GM21723 (cell line): ENCODE results near the gene CCDC136.

Source experiments
- ATAC-seq: cut with Tn5 transposase; IDR thresholded peaks from one replicate; pipeline ENCODE4 v1.9.1; 2021; ENCODE audit warnings: mild to moderate bottlenecking, moderate library complexity; ENCODE audit not compliant: unreplicated experiment

The CCDC136 gene

DNA sequence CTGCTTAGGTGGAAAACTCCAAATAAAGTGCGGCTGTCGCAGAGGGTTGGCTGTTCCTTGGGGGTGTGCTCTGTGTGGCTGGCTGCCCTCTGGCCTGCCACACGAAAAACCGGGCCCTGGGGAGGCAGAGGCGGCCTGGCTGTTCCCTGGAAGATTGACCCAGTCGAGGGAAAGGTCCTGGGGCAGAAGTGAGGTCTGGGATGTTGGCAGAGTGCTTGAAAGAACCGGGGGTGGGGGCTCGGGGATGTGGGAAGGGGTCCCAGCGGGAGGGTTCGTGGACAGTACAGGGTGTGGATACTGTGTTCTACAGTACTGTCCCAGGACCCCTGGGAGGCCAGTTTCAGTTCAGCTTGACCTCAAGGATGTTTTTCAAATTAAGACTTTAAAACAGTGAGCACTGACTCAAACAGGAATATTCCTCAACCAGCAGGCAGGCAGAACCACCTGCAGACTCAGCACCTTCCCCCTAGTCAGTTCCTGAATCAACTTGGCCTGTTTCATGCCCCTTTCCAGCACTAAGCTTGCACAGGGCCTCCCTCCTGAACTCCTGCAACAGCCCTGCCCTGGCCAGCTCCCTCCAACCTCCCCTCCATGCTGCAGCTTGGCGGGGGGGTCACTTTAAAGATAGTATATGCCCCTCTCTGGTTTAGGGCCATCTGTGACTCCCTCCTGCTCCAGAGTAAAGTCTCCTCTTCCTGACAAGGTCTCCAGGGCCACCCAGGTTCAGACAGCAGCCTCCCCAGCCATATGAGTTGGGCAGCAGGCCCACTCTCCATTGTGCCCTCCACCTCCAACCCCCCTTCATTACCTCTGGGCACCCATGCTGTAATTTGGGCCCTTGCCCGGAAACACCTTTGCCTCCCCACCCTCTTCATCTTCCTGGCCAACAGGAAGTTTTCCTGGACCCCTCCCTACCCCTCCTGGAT is 67.7 kb downstream of the CCDC136 start:
- ATAC-seq = no peak

DNA sequence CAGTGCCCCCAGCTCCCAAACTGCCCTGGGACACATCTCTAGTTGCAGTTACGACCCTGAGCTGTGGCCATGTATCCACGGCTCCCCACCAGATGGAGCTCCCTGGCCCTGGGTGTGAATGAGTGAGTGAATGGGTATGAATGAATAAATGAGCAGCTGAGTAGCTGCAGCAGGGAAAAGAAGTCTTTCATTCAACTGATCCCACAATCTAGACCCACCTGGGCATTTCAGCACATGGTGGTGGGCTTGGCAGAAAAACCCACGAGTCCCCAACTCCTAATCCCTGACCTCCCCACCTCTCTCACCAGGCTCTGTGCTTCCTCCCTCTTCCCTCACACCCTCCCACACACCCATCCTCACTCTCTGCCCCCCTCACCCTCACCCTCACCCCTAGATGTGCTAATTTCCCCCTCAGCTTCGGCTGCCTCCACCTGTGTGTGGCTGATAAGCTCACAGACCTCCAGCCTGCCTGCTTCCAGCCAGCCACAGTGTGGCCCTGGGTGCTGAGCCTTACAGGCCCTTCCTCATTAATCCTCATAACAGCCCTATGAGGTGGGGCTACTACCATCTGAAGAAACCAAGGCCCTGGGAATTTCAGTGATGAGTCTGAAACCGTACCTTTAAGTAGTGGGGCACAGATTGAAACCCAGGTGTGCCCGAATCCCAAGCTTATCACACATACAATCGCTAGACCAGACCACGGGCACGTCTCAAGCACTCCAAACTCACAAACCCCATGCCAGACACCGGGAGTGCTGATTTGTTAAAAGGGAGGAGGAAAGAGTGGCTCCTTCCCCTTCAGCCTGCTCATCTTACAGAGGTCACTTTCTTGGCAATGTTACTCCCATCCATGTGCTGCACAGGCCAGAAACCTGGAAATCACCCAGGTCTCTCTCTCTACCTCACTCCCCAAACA is 68.6 kb downstream of the CCDC136 start:
- no peak for ATAC-seq

DNA sequence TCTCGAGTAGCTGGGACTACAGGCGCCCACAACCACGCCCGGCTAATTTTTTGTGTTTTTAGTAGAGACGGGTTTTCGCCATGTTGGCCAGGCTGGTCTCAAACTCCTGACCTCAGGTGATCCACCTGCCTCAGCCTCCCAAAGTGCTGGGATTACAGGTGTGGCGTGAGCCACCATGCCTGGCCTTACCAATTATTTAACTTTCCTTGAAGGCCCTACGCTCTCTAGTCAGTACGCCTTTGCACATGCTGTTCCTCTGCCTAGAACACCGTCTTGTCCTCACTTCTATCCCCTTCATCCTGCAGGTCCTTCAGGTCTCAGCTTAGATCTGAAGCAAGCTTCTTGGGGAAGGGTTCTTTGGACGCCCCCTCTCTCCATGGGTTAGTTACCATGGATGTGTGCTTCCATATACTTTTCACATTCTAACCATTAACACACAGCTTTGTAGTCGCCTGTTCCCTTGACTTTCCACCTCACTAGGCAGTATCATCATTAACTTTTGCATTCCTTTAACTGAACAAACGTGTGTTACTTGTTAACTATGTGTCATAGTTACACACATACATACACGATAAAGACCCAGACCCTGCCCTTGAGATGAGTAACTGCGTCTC is 70.3 kb downstream of the CCDC136 start:
- no peak for ATAC-seq

DNA sequence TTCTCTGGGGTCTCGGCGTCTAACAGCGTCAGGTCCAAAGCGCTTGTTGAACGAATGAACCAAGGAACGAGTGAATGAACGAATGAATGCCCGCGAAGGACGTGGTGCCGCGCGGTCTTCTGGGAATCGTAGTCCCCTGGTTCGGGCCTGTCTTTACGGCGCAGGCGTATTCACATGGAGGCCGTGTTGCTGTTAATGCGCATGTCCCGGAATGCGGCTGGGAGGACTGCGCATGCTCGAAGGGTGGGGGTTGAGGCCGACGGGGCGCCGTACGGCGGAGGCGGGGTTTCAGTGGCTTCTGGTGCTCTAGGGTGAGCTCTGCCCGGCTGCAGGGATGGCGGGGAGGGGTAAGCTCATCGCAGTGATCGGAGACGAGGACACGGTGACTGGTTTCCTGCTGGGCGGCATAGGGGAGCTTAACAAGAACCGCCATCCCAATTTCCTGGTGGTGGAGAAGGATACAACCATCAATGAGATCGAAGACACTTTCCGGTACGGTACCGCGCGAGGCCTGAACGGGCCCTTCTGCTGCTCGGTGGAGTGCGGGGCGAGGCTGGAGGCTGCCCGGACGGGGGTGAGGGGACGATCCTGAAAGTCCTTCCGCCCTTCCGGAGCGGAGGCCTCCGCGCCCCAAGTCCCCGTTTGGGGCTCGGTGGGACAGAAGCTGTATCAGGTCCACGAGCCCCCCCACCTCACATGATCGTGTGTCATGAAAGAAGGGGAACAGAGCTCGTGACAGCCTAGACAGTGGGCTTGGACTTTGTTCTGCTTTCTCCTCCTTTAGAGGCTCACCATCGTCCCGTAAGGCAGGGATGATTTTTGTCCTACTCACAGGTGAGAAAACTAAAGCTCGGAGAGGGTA is 71.0 kb downstream of the CCDC136 start, which contains the start of gene ATP6V1F:
ATP6V1F (plus strand) TSS at position 286 of the 862 bp plus-strand sequence; CDS start at position 335, 49 bp downstream.
- ATAC-seq = peak; percentile 86

DNA sequence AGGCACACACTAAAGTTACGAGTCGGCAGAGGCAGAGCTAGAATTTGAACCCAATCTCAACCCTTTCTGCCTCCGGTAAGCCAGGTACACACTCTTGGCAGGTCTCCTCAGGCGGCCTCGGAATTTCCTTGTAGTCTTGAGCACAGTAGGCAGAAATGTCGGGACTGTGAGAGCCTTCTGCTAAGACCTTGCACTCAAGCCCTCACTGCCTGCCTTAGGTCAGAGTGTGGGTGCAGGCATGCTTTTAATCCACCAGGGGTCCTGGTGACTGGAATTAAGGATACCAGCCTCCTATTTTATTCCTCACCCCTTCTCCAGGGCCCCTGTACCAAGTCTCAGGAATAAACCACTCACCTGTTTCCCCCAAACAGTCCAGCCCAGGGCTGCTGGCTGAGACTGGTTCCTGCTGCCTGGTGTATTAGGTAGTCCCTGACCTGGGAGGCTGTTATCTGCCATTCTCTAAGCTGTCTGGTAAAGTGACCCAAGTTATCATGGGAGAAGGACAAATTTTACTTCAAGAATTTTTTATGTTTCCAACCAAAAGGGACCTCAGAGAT is 71.7 kb downstream of the CCDC136 start:
- peak; percentile 45 for ATAC-seq

DNA sequence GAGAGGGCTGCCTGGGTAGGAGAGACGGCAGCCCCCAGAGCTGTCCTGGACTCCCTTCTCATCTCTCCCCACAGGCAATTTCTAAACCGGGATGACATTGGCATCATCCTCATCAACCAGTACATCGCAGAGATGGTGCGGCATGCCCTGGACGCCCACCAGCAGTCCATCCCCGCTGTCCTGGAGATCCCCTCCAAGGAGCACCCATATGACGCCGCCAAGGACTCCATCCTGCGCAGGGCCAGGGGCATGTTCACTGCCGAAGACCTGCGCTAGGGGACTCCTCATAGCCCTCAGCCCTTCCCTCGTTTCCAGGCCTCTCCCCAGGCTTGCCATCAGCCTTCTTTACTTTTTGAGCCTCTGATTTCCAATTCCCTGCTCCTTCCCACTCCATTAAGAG is 73.5 kb downstream of the CCDC136 start:
- no peak for ATAC-seq

DNA sequence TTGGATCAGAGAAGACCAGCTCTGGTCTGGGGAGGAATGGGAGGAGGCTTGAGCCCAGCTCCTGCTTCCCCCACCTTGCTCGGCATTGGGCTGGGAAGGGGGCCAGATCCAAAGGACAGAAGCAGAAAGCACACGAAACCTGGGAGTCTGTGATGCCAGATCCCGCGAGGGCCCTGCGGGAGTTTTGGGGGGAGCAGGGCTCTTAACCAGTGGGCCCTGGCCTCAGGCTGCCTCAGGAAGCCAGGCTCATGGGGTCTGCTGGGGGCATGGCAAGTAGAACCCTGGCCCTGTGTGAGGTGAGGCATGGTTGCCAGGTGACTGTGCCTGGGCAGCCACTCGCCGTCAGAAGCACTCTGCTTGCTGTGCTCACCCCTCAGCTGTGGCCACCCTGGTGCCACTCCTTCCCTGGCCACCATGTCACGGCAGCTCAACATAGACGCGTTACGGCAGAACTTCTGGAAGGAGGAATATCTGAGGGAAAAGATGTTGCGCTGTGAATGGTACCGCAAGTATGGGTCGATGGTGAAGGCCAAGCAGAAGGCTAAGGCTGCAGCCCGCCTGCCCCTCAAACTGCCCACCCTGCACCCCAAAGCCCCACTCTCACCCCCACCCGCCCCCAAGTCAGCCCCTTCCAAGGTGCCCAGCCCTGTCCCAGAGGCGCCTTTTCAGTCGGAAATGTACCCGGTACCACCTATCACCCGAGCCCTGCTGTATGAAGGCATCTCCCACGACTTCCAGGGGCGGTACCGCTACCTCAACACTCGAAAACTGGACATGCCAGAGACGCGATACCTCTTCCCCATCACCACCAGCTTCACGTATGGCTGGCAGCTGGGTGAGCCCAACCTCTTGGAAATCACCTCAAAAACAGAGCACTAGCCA is 74.5 kb downstream of the CCDC136 start:
- no peak for ATAC-seq

DNA sequence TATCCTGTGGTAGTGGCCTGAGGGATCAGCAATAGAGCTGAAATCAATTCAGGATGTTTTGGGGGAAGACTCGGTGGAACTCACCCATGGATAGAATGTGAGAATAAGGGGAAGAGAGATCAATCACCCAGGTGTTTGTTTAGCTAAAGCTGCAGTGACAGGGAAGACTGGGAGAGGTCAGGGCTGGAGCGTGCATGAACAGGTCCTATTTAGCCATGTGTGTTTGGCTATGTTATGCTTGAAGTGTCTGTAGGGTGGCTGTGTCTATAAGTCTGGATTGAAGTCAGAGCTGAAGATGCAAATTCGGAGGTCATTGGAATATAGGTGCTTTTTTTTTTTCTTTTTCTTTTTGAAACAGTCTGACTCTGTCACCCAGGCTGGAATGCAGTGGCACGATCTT is 75.5 kb downstream of the CCDC136 start:
- no peak for ATAC-seq

DNA sequence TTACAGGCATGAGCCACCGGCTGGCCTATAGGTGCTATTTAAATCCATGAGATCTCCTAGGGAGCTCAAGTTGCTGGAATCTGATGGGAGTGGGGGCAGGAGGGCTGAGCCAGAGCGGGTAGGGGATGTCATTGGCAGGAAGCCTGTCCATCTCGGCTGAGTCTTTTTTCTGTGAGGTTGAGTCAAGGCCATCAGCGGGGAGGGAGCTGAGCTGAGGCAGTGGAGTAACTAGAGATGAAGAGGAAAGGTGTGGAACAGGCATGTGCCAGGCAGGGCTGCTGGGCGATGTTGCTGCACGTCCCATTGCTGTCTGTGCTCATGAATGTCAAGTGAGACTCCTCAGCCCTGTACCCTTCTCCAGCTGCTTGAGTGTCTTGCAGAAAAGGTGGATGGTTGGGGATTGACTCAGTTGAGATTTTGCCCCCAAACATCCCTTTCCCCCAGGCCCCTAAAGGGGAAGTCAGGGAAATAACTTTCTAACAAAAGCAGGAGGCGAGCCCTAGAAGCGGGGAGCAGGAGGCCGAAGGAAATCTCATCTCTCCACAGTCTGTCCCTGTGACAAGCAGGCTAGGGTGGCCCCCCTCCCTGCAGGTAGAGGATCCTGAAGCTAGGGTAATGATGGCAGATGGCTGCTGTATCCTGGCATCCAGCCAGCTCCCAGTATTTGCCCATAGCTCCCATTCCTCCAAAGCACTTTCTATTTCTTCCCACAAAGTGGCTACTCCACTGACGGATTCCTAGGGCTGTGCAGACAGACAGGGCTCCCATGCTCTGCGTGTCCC is 76.3 kb downstream of the CCDC136 start:
- ATAC-seq = no peak

DNA sequence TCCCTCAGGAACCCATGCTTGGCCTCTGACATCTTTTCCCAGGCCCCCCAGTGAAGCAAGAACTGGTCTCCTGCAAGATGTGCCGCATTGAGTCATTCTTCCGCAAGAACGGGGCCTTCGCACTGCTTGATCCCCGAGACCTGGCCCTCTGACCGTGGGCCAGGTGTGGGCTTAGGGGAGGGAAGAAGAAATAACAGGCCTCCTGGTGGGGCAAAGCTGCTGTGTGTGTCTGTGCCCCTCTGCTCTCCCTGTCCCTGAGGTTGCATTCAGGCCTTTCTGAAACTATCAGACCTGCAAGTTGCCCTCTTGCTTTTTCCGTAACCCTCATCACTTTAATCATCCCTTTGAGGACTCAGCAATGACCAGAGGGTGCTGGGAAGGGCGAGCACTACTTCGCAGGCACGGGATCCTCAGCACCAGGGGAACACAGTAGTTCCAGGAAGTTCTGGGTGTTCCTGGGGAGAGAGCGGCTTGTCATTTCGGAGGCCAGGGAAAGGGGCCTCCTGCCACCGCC is 76.9 kb downstream of the CCDC136 start:
- no peak for ATAC-seq

DNA sequence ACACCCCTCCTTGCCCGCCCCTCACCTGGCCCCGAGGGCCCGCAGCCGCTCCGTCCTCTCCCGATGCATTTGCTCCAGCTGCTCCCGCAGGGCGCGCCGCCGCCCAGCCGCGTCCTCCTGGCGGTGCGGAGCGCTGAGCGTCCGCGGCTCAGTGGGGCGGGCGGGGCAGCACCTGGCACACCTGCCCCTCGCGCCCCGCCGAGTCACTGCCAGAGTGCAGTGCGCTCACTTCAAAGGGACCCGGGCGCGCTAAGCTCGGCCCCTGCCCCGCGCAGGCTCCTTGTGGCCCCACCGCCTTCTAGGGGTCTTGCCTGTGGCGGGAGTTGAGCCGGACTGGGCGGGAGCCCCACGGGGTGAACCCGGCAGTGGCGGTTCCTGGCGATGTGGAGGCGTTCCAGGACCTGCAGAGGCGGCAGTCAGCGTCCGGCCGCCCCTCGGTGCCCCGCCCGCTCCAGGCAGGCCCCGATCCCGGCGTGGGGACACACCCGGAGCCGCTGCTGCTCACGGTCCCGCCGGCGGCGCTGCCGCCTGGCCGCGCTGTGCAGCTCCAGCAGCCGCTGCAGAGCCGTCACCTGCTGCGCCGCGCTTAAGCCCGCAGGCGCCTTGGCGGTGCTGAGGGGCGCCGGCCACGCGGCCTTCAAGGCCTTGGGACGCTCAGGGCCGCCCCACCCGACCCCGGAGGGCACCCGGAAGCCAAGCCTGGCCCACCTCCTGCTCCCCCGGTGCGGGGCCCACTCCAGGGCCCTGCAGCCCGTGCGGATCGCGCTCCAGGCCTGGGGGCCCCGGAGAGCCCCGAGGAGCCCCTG is 77.6 kb downstream of the CCDC136 start:
- ATAC-seq = peak; percentile 68

DNA sequence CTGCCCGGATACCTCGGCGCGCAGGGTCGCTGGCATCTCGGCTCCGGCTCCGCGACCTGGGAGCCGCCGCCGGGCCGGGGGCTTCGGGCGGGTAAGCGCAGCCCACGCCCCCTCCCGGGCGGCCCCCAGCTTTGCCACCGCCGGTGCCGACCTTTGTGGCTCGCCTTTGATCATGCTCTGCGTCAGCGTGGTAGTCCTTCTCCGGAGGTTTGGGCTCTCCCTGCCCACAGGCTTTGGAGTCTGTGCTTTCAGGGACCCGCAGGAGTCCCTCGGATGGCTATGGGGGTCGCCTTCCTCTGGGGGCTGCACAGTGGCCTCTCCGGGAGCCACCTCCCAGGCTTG is 78.1 kb downstream of the CCDC136 start:
- ATAC-seq = peak; percentile 10

DNA sequence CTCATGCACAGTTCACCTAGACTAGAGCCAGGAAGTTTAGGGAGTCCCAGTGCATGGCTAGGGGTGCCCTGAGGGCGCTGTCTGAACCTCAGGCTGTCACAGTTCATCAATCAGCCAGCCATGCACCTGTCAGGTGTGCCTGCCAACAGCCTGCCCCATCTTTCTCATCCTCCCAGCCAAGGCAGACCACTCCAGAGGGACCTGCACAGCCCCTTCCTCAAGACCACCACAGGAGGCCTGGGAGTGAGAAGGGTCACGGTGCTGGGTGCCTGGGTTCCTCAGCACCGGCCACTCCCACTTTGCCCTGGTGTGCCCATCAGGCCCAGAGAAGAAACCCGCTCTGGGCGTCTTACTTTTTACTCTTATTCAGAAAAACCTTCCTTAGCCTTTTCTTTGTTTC is 79.3 kb downstream of the CCDC136 start:
- no peak for ATAC-seq
